HepG2 (cell line): ENCODE data around the gene SLC5A6. TPM values are rescaled to one million over a fixed set of nuclear protein-coding genes. Genes with fewer than 3 reads are reported as not detected.
A peak's percentile ranks its signal among the peaks of the same experiment; 100 is the strongest.

Experiments
- CBX1 ChIP-seq: IDR thresholded peaks from one replicate; pipeline ENCODE4 v1.6.1; 2016; ENCODE audit warnings: antibody characterized with exemption, low read depth
- CCDC6 ChIP-seq: sonication (generic); formaldehyde crosslinking; IDR thresholded peaks from 2 replicates; pipeline ENCODE4 v1.8.1; 2022; ENCODE audit warnings: mild to moderate bottlenecking, missing genetic modification reagents, moderate library complexity
- CHD4 ChIP-seq: fragments of 200-600 bp; sonication (generic); IDR thresholded peaks from 2 replicates; pipeline ENCODE4 v1.7.0; 2017; ENCODE audit warnings: mild to moderate bottlenecking, low read length, borderline replicate concordance
- CREB1 ChIP-seq, 2 experiments: fragments of 450-650 bp in 1 of 2; IDR thresholded peaks; 2 replicates each; pipeline ENCODE4 v1.6.1; 2016 to 2017; ENCODE audit warnings: control low read depth in 1 of 2, mild to moderate bottlenecking in 1 of 2, missing compliant biosample characterization in 1 of 2, missing genetic modification characterization in 1 of 2
- CREB3 ChIP-seq: sonication (generic); formaldehyde crosslinking; IDR thresholded peaks from 2 replicates; pipeline ENCODE4 v1.5.0; 2020; ENCODE audit warnings: missing genetic modification reagents
- CSRNP1 ChIP-seq: sonication (generic); formaldehyde crosslinking; IDR thresholded peaks from 2 replicates; pipeline ENCODE4 v1.8.1; 2023; ENCODE audit warnings: mild to moderate bottlenecking, missing genetic modification reagents
- DMAP1 ChIP-seq: IDR thresholded peaks from 2 replicates; pipeline ENCODE4 v1.6.1; 2016
- HCFC1 ChIP-seq: fragments of 150-350 bp; IDR thresholded peaks from 2 replicates; pipeline ENCODE4 v1.6.1; 2014; ENCODE audit warnings: low read depth, low read length
- JUND ChIP-seq: sonication (generic); formaldehyde crosslinking; IDR thresholded peaks from 2 replicates; pipeline ENCODE4 v1.8.0; 2022; ENCODE audit warnings: mild to moderate bottlenecking, missing genetic modification reagents
- MXD4 ChIP-seq: IDR thresholded peaks from 2 replicates; pipeline ENCODE4 v1.6.1; 2016; ENCODE audit warnings: mild to moderate bottlenecking, missing biosample characterization, missing genetic modification reagents
- NR2F2 ChIP-seq: IDR thresholded peaks from 2 replicates; pipeline ENCODE4 v1.6.1; 2012; ENCODE audit warnings: low read depth, inconsistent platforms, borderline replicate concordance
- NR2F6 ChIP-seq, 2 experiments: IDR thresholded peaks; 2 replicates each; pipeline ENCODE4 v1.6.1; 2016; ENCODE audit warnings: antibody characterized with exemption in 1 of 2, mild to moderate bottlenecking in 1 of 2
- RFX3 ChIP-seq: IDR thresholded peaks from 2 replicates; pipeline ENCODE4 v1.6.1; 2016; ENCODE audit warnings: missing biosample characterization, missing genetic modification reagents
- RNF2 ChIP-seq: fragments of 450-650 bp; conservative IDR thresholded peaks from 2 replicates; pipeline ENCODE4 v1.6.1; 2016; ENCODE audit warnings: low read depth
- SNAPC5 ChIP-seq: sonication (generic); formaldehyde crosslinking; IDR thresholded peaks from 2 replicates; pipeline ENCODE4 v1.8.1; 2023; ENCODE audit warnings: mild to moderate bottlenecking, missing genetic modification reagents, borderline replicate concordance
- SOX5 ChIP-seq: IDR thresholded peaks from 2 replicates; pipeline ENCODE4 v1.6.1; 2016; ENCODE audit warnings: borderline replicate concordance
- XRCC5 ChIP-seq: fragments of 200-400 bp; formaldehyde crosslinking; optimal IDR thresholded peaks from 2 replicates; pipeline ENCODE3; 2017; ENCODE audit warnings: mild to moderate bottlenecking, low read length
- ZBTB26 ChIP-seq: IDR thresholded peaks from 2 replicates; pipeline ENCODE4 v1.6.1; 2016; ENCODE audit warnings: missing compliant biosample characterization, missing genetic modification reagents, borderline replicate concordance
- ZKSCAN8 ChIP-seq: IDR thresholded peaks from 2 replicates; pipeline ENCODE4 v1.6.1; 2016; ENCODE audit warnings: borderline replicate concordance, missing genetic modification reagents, missing compliant biosample characterization
- ZNF446 ChIP-seq: sonication (generic); formaldehyde crosslinking; IDR thresholded peaks from 2 replicates; pipeline ENCODE4 v1.5.0; 2020; ENCODE audit warnings: mild to moderate bottlenecking, missing genetic modification reagents
- ZNF460 ChIP-seq: sonication (generic); formaldehyde crosslinking; IDR thresholded peaks from 2 replicates; pipeline ENCODE4 v1.5.1; 2020; ENCODE audit warnings: missing genetic modification reagents, mild to moderate bottlenecking, borderline replicate concordance
- ZNF501 ChIP-seq: sonication (generic); formaldehyde crosslinking; IDR thresholded peaks from 2 replicates; pipeline ENCODE4 v1.5.1; 2020; ENCODE audit warnings: mild to moderate bottlenecking, moderate library complexity, missing genetic modification reagents
- ZNF652 ChIP-seq: IDR thresholded peaks from 2 replicates; pipeline ENCODE4 v1.6.1; 2016; ENCODE audit warnings: low read depth, borderline replicate concordance
- ZSCAN21 ChIP-seq: sonication (generic); formaldehyde crosslinking; IDR thresholded peaks from 2 replicates; pipeline ENCODE4 v1.8.0; 2022; ENCODE audit warnings: mild to moderate bottlenecking, missing genetic modification reagents, moderate library complexity, borderline replicate concordance
- ZSCAN9 ChIP-seq: IDR thresholded peaks from 2 replicates; pipeline ENCODE4 v1.6.1; 2016; ENCODE audit warnings: borderline replicate concordance
- polyA plus RNA-seq, 8 experiments: library from polyadenylated mRNA; depleted of rRNA in 3 of 8; stranded (reverse) in 7 of 8; unstranded in 1 of 8; fragments of >200 nt; fragmentation: Illumina TruSeq in 4 of 8; extraction: Trizol in 4 of 8; gene quantifications; 2 replicates each; pipeline versions ENCODE4 v1.2.1 to v1.2.3, GENCODE V29; 2011 to 2016; ENCODE audit warnings: low read depth in 4 of 8, missing spikeins in 1 of 8, mixed read lengths in 1 of 8; ENCODE audit not compliant: insufficient read depth in 1 of 8
- total RNA-seq, 5 experiments: library from RNA; depleted of rRNA; stranded (reverse); fragments of >200 nt; fragmentation: Illumina TruSeq; extraction: Trizol; gene quantifications; 2 replicates each; pipeline ENCODE4 v1.2.3, GENCODE V29; 2016; ENCODE audit warnings: low read depth in 1 of 5
- TF ChIP-seq, protein P1 (sequence below): sonication (generic); formaldehyde crosslinking; IDR thresholded peaks from 2 replicates; pipeline ENCODE4 v1.4.0; 2020; ENCODE audit warnings: mild to moderate bottlenecking, low read depth, missing genetic modification reagents

Gene SLC5A6
- total and polyA plus RNA-seq, 2 of the 13 experiments (the other 11 are each of a cell fraction or from before 2014, with no cell fraction given), result 135 to 417 TPM

- peak; percentile 63; the same call in 1 of the 2 replicates for TF ChIP-seq ZSCAN21
- TF ChIP-seq ZKSCAN8 (CRISPR knock-in tag), result peak; percentile 98
- peak; percentile 74 for TF ChIP-seq MXD4 (CRISPR knock-in tag)
- TF ChIP-seq CHD4, result peak; percentile 96
- TF ChIP-seq CBX1, result no peak
- TF ChIP-seq ZNF501, result peak; percentile 67
- peak; percentile 60; the same call in 1 of the 2 replicates for TF ChIP-seq ZNF460 (CRISPR knock-in tag)
- TF ChIP-seq SNAPC5 (CRISPR knock-in tag), result 0 out of 2 replicates have a peak, but pooled peaks have one; percentile 36
- no peak; the same call in 1 of the 2 replicates for TF ChIP-seq CCDC6 (CRISPR knock-in tag)
- TF ChIP-seq HCFC1, result no peak
- TF ChIP-seq ZNF652 (CRISPR knock-in tag), result peak; percentile 50; the same call in 1 of the 2 replicates
- peak; percentile 60; the same call in 1 of the 2 replicates for TF ChIP-seq CSRNP1 (CRISPR knock-in tag)
- TF ChIP-seq CREB1 (IDR thresholded peaks at IDR 0.05), result peak; percentile 81
- peak; percentile 91 for TF ChIP-seq CREB1 (CRISPR knock-in tag; IDR thresholded peaks at IDR 0.05)
- peak; percentile 89 for TF ChIP-seq JUND (CRISPR knock-in tag)
- TF ChIP-seq CREB3 (CRISPR knock-in tag), result 0 out of 2 replicates have a peak, but pooled peaks have one; percentile 62
- peak; percentile 56; the same call in 1 of the 2 replicates for TF ChIP-seq ZBTB26
- no peak for TF ChIP-seq XRCC5
- TF ChIP-seq RFX3, result peak; percentile 85
- TF ChIP-seq ZNF446, result no peak
- TF ChIP-seq NR2F6 (IDR thresholded peaks at IDR 0.05), result peak; percentile 90
- peak; percentile 96 for TF ChIP-seq NR2F6 (CRISPR knock-in tag; IDR thresholded peaks at IDR 0.05)
- TF ChIP-seq, protein P1, sequence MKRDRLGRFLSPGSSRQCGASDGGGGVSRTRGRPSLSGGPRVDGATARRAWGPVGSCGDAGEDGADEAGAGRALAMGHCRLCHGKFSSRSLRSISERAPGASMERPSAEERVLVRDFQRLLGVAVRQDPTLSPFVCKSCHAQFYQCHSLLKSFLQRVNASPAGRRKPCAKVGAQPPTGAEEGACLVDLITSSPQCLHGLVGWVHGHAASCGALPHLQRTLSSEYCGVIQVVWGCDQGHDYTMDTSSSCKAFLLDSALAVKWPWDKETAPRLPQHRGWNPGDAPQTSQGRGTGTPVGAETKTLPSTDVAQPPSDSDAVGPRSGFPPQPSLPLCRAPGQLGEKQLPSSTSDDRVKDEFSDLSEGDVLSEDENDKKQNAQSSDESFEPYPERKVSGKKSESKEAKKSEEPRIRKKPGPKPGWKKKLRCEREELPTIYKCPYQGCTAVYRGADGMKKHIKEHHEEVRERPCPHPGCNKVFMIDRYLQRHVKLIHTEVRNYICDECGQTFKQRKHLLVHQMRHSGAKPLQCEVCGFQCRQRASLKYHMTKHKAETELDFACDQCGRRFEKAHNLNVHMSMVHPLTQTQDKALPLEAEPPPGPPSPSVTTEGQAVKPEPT (CRISPR knock-in tag), result no peak
- TF ChIP-seq NR2F2, result peak; percentile 81
- TF ChIP-seq DMAP1 (CRISPR knock-in tag), result peak; percentile 54; the same call in 1 of the 2 replicates
- TF ChIP-seq ZSCAN9 (CRISPR knock-in tag), result peak; percentile 95
- peak; percentile 99 for TF ChIP-seq SOX5 (CRISPR knock-in tag)
- peak; percentile 47; the same call in 1 of the 2 replicates for TF ChIP-seq RNF2
Observed at GRCh38 chr2:27171351-27171848, 40.7 kb downstream of the SLC5A6 start (continued).
